NB4 (cell line): ENCODE measurements around the gene NCR2.

Experiments used
- DNase-seq: peaks from one replicate; pipeline ENCODE4 v3.0.0; 2010; ENCODE audit warnings: low read depth
- H3K4me3 ChIP-seq: one replicate; pipeline ENCODE4 v1.5.1; 2011; ENCODE audit warnings: mild to moderate bottlenecking, low read depth, low read length, moderate library complexity
- MYC ChIP-seq: IDR thresholded peaks from 2 replicates; pipeline ENCODE4 v1.6.1; 2011; ENCODE audit warnings: low read depth, low read length
- POLR2A ChIP-seq: IDR thresholded peaks from 2 replicates; pipeline ENCODE4 v1.6.1; 2011; ENCODE audit warnings: mild to moderate bottlenecking; ENCODE audit not compliant: insufficient read length; ENCODE audit errors: extremely low read depth
- TF ChIP-seq, protein P1 (sequence below): IDR thresholded peaks from 2 replicates; pipeline ENCODE4 v1.6.1; 2011; ENCODE audit warnings: low read depth, low read length
- TF ChIP-seq, protein P2 (sequence below): IDR thresholded peaks from one replicate; pipeline ENCODE4 v1.5.1; 2012; ENCODE audit warnings: low read depth, low read length

The NCR2 gene

GRCh38 chr6:41326092-41326491 lies 9.3 kb upstream of the NCR2 start:
- no peak for TF ChIP-seq POLR2A
- TF ChIP-seq, protein P1, sequence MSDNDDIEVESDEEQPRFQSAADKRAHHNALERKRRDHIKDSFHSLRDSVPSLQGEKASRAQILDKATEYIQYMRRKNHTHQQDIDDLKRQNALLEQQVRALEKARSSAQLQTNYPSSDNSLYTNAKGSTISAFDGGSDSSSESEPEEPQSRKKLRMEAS: no peak
- TF ChIP-seq MYC: no peak
- TF ChIP-seq, protein P2, sequence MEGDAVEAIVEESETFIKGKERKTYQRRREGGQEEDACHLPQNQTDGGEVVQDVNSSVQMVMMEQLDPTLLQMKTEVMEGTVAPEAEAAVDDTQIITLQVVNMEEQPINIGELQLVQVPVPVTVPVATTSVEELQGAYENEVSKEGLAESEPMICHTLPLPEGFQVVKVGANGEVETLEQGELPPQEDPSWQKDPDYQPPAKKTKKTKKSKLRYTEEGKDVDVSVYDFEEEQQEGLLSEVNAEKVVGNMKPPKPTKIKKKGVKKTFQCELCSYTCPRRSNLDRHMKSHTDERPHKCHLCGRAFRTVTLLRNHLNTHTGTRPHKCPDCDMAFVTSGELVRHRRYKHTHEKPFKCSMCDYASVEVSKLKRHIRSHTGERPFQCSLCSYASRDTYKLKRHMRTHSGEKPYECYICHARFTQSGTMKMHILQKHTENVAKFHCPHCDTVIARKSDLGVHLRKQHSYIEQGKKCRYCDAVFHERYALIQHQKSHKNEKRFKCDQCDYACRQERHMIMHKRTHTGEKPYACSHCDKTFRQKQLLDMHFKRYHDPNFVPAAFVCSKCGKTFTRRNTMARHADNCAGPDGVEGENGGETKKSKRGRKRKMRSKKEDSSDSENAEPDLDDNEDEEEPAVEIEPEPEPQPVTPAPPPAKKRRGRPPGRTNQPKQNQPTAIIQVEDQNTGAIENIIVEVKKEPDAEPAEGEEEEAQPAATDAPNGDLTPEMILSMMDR: no peak
- no peak for DNase-seq
- no peak overlapping the region for H3K4me3 ChIP-seq

GRCh38 chr6:41327177-41327576 lies 8.2 kb upstream of the NCR2 start:
- no peak for DNase-seq
- no peak overlapping the region for H3K4me3 ChIP-seq
- TF ChIP-seq, protein P1: no peak
- no peak for TF ChIP-seq POLR2A
- TF ChIP-seq, protein P2: no peak

DNA sequence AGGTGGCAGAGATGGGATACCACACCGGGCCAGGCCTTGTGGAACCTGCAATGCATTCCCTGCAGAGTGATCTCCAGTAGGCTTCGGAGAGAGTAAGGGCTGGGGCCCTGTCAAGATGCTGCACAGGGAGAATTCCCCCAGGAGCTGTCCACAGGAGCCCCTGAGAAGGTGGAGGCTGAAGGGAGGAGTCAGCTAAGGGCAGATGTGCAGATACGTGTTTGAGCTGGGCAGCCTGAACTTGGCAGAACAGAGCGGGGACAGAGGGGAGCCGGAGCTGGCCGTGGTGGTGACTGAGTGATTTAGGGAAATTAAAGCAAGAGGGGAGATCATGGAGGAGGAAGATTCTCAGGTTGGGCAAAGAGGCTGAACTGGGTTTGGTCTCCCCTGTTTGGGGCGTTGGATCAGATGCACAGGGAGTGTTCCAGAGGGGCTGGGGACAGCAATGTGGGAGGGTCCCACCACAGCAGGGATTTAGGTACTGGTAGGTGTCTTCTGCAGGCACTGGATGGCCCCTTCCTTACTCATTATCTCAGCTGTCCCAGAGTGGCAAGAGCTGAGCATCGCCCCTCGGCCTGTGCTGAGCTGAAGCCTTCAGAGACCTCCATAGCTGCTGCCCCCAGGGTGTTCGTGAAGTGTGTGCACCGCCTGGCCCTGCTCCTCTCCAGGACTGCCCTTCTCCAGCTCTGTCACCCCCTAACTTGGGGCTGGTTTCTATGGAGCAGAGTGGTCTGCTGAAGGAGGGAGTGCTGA lies 3.8 kb upstream of the NCR2 start:
- H3K4me3 ChIP-seq: no peak overlapping the region
- TF ChIP-seq, protein P2: no peak
- TF ChIP-seq, protein P1: no peak
- TF ChIP-seq MYC (no peak), POLR2A (no peak)
- no peak for DNase-seq

DNA sequence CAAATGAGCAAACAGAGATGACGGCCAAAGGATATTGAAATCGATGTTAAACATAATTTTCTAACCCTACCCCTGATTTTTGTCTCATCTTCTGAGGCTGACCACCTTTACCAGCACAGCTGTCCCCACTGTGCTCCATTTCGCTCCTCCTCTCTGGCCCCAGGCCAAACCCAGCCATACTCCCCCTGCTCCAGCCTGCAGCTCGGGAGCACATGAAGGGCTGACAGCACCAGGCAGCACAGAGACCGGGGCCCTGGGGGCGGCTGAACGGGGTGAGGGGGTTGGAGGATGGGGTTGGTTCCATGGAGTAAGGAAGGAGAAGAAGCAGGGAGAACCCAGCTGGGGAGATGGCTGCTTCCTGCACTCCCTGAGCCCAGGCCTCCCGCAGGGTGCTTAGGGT lies 3.2 kb upstream of the NCR2 start:
- no peak overlapping the region for H3K4me3 ChIP-seq
- TF ChIP-seq MYC (no peak), POLR2A (no peak)
- TF ChIP-seq, protein P1: no peak
- TF ChIP-seq, protein P2: no peak
- DNase-seq: no peak

GRCh38 chr6:41332842-41333736 lies 2.3 kb upstream of the NCR2 start:
- no peak for DNase-seq
- TF ChIP-seq, protein P2: no peak
- TF ChIP-seq POLR2A: no peak
- TF ChIP-seq, protein P1: no peak
- no peak for TF ChIP-seq MYC
- H3K4me3 ChIP-seq: no peak overlapping the region
